IMR-90 (cell line): ENCODE measurements around the gene POLR1B.

Experiments used
- CEBPB ChIP-seq: IDR thresholded peaks from 2 replicates; pipeline ENCODE4 v1.6.1; 2012; ENCODE audit warnings: low read depth, low read length, improper control_type of control experiment
- MAZ ChIP-seq: IDR thresholded peaks from 2 replicates; pipeline ENCODE4 v1.6.1; 2012; ENCODE audit warnings: low read depth, mild to moderate bottlenecking, low read length, improper control_type of control experiment, moderate library complexity, borderline replicate concordance
- RAD21 ChIP-seq: IDR thresholded peaks from 2 replicates; pipeline ENCODE4 v1.6.1; 2012; ENCODE audit warnings: low read length, improper control_type of control experiment

DNA sequence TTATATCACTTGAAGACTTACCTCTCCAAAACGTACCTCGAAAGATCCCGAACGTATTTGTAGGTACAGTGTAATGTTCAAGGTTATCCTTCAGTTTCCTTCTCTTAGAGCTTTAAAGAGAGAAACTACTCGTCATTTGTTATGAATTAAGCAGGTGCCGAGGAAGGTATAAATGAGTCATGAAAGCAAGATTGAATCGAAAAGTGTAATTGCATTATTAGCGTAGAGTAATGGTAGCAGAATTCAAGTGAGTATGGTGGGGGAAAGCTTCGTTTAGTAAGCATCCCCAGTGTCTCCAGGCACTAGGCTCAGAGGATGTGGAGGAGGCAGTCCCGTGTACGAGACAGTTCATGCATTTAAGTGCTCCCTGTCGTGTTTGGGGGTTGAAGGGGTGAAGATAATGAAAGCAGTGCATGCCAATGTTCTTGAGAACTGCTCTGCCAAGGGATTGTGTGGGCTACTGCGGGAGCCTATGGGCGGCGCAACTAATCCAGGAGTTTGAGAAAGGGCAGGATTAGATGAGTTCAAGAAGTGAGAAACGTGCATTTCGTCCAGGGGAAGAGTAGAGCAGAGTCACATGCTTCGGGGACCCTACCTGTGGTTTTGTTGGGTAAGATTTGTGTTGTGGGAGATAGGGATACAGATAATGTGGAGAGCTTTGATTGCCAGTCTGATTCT lies 858 bp downstream of the POLR1B start:
- TF ChIP-seq RAD21 = no peak
- TF ChIP-seq MAZ = no peak
- no peak for TF ChIP-seq CEBPB
